Hepatocyte (in vitro differentiated cells): ENCODE results near the gene GTSF1L. TPM values are rescaled to one million over a fixed set of nuclear protein-coding genes. Genes with fewer than 3 reads are reported as not detected.

Experiments used
- DNase-seq: peaks from one replicate; pipeline ENCODE4 v3.0.0-alpha.2; 2016; ENCODE audit warnings: low spot score
- H2AFZ ChIP-seq: fragments of 200-600 bp; sonication (generic); 2 replicates; pipeline ENCODE4 v1.6.0; 2016; ENCODE audit warnings: antibody characterized with exemption, mild to moderate bottlenecking
- H3K27ac ChIP-seq: fragments of 200-600 bp; sonication (generic); 2 replicates; pipeline ENCODE4 v1.5.1; 2016; ENCODE audit warnings: mild to moderate bottlenecking
- H3K27me3 ChIP-seq: fragments of 200-600 bp; sonication (generic); 2 replicates; pipeline ENCODE4 v1.6.1; 2016
- H3K36me3 ChIP-seq: fragments of 200-600 bp; sonication (generic); replicated peaks from 2 replicates; pipeline ENCODE4 v1.5.1; 2016; ENCODE audit warnings: low read depth; ENCODE audit not compliant: insufficient read depth
- H3K4me1 ChIP-seq: fragments of 200-600 bp; sonication (generic); 2 replicates; pipeline ENCODE4 v1.5.1; 2016; ENCODE audit warnings: mild to moderate bottlenecking, moderate library complexity; ENCODE audit not compliant: insufficient read depth
- H3K4me2 ChIP-seq: fragments of 200-600 bp; sonication (generic); 2 replicates; pipeline ENCODE4 v1.6.0; 2016
- H3K4me3 ChIP-seq: fragments of 200-600 bp; sonication (generic); 2 replicates; pipeline ENCODE4 v1.5.1; 2016; ENCODE audit warnings: mild to moderate bottlenecking
- H3K79me2 ChIP-seq: fragments of 200-600 bp; sonication (generic); 2 replicates; pipeline ENCODE4 v1.6.0; 2017; ENCODE audit warnings: mild to moderate bottlenecking
- H3K9me2 ChIP-seq: fragments of 200-600 bp; sonication (generic); replicated peaks from 2 replicates; pipeline ENCODE4 v1.6.0; 2017; ENCODE audit warnings: mild to moderate bottlenecking; ENCODE audit not compliant: insufficient read depth
- H3K9me3 ChIP-seq: fragments of 200-600 bp; sonication (generic); 2 replicates; pipeline ENCODE4 v1.5.1; 2016; ENCODE audit warnings: low read depth, mild to moderate bottlenecking
- H4K20me1 ChIP-seq: fragments of 200-600 bp; sonication (generic); 2 replicates; pipeline ENCODE4 v1.6.0; 2016; ENCODE audit warnings: mild to moderate bottlenecking; ENCODE audit not compliant: insufficient read depth, poor library complexity, severe bottlenecking
- EZH2 ChIP-seq: fragments of 200-600 bp; sonication (generic); IDR thresholded peaks from 2 replicates; pipeline ENCODE4 v1.6.1; 2016; ENCODE audit warnings: antibody characterized with exemption, mild to moderate bottlenecking, borderline replicate concordance
- EZH2phosphoT487 ChIP-seq: fragments of 200-600 bp; sonication (generic); IDR thresholded peaks from one replicate; pipeline ENCODE4 v1.6.1; 2018; ENCODE audit warnings: antibody characterized with exemption, mild to moderate bottlenecking, low read depth, moderate library complexity; ENCODE audit not compliant: unreplicated experiment, severe bottlenecking
- WGBS: methylation state at CpG from one replicate; pipeline ENCODE4 v1.1.6; 2016; ENCODE audit warnings: low lambda C conversion rate; ENCODE audit errors: missing lambda C conversion rate; 5-methylcytosine and 5-hydroxymethylcytosine counted together
- polyA plus RNA-seq: library from polyadenylated mRNA; unstranded; fragments of >200 nt; fragmentation: Nextera tagmentation; extraction: Ambion mirVana; gene quantifications from 2 replicates; pipeline ENCODE4 v1.2.1, GENCODE V29; 2016
- total RNA-seq: library from RNA; depleted of rRNA; stranded (reverse); fragments of >200 nt; gene quantifications from 2 replicates; pipeline ENCODE4 v1.2.3, GENCODE V29; 2014
- TF ChIP-seq, protein P1 (sequence below): fragments of 200-600 bp; sonication (generic); IDR thresholded peaks from 2 replicates; pipeline ENCODE4 v1.5.1; 2016; ENCODE audit warnings: antibody characterized with exemption, mild to moderate bottlenecking; ENCODE audit not compliant: poor library complexity

The GTSF1L gene
- total and polyA plus RNA-seq, 2 experiments from 2014 or later: not detected

DNA sequence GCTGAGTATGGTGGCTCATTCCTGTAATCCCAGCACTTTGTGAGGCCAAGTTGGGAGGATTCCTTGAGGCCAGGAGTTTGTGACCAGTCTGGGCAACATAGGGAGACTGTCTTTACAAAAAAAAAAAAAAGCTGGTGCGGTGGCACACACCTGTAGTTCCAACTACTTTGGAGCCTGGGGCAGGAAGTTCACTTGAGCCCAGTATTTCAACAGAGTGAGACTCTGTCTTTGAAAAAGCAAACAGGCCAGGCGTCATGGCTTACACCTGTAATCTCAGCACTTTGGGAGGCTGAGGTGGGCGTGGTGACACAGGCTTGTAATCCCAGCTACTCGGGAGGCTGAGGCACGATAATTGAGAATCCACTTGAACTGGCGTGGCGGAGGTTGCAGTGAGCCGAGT lies 31.2 kb downstream of the GTSF1L start:
- no peaks in the 10 kb centered on the region for H3K27me3 ChIP-seq
- no peaks in the 10 kb centered on the region for H3K79me2 ChIP-seq
- no peak overlapping the region for H3K4me3 ChIP-seq
- no peak overlapping the region for H3K4me2 ChIP-seq
- H3K36me3 ChIP-seq: no peaks in the 10 kb centered on the region
- TF ChIP-seq, protein P1, sequence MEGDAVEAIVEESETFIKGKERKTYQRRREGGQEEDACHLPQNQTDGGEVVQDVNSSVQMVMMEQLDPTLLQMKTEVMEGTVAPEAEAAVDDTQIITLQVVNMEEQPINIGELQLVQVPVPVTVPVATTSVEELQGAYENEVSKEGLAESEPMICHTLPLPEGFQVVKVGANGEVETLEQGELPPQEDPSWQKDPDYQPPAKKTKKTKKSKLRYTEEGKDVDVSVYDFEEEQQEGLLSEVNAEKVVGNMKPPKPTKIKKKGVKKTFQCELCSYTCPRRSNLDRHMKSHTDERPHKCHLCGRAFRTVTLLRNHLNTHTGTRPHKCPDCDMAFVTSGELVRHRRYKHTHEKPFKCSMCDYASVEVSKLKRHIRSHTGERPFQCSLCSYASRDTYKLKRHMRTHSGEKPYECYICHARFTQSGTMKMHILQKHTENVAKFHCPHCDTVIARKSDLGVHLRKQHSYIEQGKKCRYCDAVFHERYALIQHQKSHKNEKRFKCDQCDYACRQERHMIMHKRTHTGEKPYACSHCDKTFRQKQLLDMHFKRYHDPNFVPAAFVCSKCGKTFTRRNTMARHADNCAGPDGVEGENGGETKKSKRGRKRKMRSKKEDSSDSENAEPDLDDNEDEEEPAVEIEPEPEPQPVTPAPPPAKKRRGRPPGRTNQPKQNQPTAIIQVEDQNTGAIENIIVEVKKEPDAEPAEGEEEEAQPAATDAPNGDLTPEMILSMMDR: no peak
- TF ChIP-seq EZH2: no peak
- DNase-seq: no peak
- no peaks in the 10 kb centered on the region for H3K4me1 ChIP-seq
- H3K27ac ChIP-seq: no peak overlapping the region
- 90% methylated on average over 8 of the region's 8 CpGs for WGBS
- no peaks in the 10 kb centered on the region for H3K9me3 ChIP-seq
- H2AFZ ChIP-seq: no peak overlapping the region
- no peaks in the 10 kb centered on the region for H4K20me1 ChIP-seq
- H3K9me2 ChIP-seq: no peaks in the 10 kb centered on the region

GRCh38 chr20:43694763-43695162 lies 32.0 kb downstream of the GTSF1L start:
- 100% methylated on average over 3 of the region's 3 CpGs for WGBS
- H3K9me3 ChIP-seq: no peaks in the 10 kb centered on the region

DNA sequence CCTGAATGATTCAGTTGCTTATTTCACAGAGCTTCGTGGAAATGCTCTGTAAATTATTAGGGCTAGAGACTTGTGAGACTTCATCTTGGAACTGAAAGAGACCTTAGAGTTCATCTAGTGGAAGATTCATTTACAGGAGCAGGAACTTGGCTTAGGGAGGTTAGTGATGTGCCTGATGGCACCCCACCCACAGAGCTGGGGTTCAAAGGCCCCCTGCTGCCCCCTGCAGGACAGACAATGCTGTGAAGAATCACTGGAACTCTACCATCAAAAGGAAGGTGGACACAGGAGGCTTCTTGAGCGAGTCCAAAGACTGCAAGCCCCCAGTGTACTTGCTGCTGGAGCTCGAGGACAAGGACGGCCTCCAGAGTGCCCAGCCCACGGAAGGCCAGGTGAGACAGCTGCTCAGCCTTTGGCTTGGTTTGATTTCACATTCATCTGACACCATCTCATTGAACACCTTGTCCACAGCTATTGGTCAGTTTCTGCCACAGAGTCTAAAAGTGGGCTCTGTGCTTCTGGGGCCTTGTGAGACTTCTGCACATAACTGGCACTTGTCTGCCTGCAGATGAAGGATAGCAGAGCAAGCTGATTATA lies 34.8 kb downstream of the GTSF1L start:
- H3K79me2 ChIP-seq: no peaks in the 10 kb centered on the region
- DNase-seq: peak; percentile 71
- no peaks in the 10 kb centered on the region for H4K20me1 ChIP-seq
- H3K36me3 ChIP-seq: no peaks in the 10 kb centered on the region
- WGBS: 89% methylated on average over 5 of the region's 5 CpGs
- no peaks in the 10 kb centered on the region for H3K27me3 ChIP-seq
- H3K4me1 ChIP-seq: no peaks in the 10 kb centered on the region
- no peak overlapping the region for H2AFZ ChIP-seq
- TF ChIP-seq, protein P1: peak; percentile 53
- TF ChIP-seq EZH2phosphoT487: no peak
- no peak for TF ChIP-seq EZH2
- no peak overlapping the region for H3K4me3 ChIP-seq
- H3K9me2 ChIP-seq: no peaks in the 10 kb centered on the region
- H3K9me3 ChIP-seq: no peaks in the 10 kb centered on the region
- no peak overlapping the region for H3K4me2 ChIP-seq
- no peak overlapping the region for H3K27ac ChIP-seq

More at GRCh38 chr20:43694763-43695162, 32.0 kb downstream of the GTSF1L start:
- Histone ChIP-seq H3K4me3 (no peak overlapping the region), H3K36me3 (no peaks in the 10 kb centered on the region), H3K79me2 (no peaks in the 10 kb centered on the region), H4K20me1 (no peaks in the 10 kb centered on the region), H3K27me3 (no peaks in the 10 kb centered on the region), H2AFZ (no peak overlapping the region), H3K4me2 (no peak overlapping the region), H3K9me2 (no peaks in the 10 kb centered on the region), H3K27ac (no peak overlapping the region), H3K4me1 (no peaks in the 10 kb centered on the region)
- no peak for DNase-seq
- TF ChIP-seq, protein P1: no peak
- TF ChIP-seq EZH2phosphoT487: no peak
- no peak for TF ChIP-seq EZH2
